Left kidney (tissue), 8 donors: ENCODE data around the gene KDELR1. TPM values are rescaled to one million over a fixed set of nuclear protein-coding genes. Genes with fewer than 3 reads are reported as not detected.

Source experiments
- DNase-seq: peaks from one replicate; pipeline ENCODE4 v3.0.0-alpha.2; 2013
- long read RNA-seq, 8 donors: transcript quantifications; one replicate each; lab custom pipeline, GENCODE V29; 2026
- polyA plus RNA-seq: library from polyadenylated mRNA; unstranded; fragments of 120-200 nt; gene quantifications from one replicate; pipeline ENCODE4 v1.2.1, GENCODE V29; 2013; ENCODE audit not compliant: insufficient read length

Gene KDELR1
- polyA plus RNA-seq: 227 TPM
- long read RNA-seq, donor 1, transcript KDELR1-201 (5 exons, 1,557 nt): major isoform, 137 of 165 reads
- long read RNA-seq, donor 1, partial matches to known transcripts: 22 of 165 reads
- long read RNA-seq, donor 1, other reads (novel, unspliced or antisense): 0 of 165 reads
- long read RNA-seq, donor 2, transcript KDELR1-203 (4 exons, 1,594 nt): minor isoform, 6 of 130 reads
- long read RNA-seq, donor 2, transcript KDELR1-201 (5 exons, 1,557 nt): major isoform, 105 of 130 reads
- long read RNA-seq, donor 2, partial matches to known transcripts: 16 of 130 reads
- long read RNA-seq, donor 2, other reads (novel, unspliced or antisense): 0 of 130 reads
- long read RNA-seq, donor 3, transcript KDELR1-201 (5 exons, 1,557 nt): major isoform, 90 of 100 reads
- long read RNA-seq, donor 3, transcript KDELR1-203 (4 exons, 1,594 nt): minor isoform, 5 of 100 reads
- long read RNA-seq, donor 3, partial matches to known transcripts: 0 of 100 reads
- long read RNA-seq, donor 3, other reads (novel, unspliced or antisense): 0 of 100 reads
- long read RNA-seq, donor 4, transcript KDELR1-201 (5 exons, 1,557 nt): major isoform, 6 of 31 reads
- long read RNA-seq, donor 4, partial matches to known transcripts: 25 of 31 reads
- long read RNA-seq, donor 4, other reads (novel, unspliced or antisense): 0 of 31 reads
- long read RNA-seq, donor 5, transcript KDELR1-203 (4 exons, 1,594 nt): minor isoform, 10 of 110 reads
- long read RNA-seq, donor 5, transcript KDELR1-201 (5 exons, 1,557 nt): major isoform, 90 of 110 reads
- long read RNA-seq, donor 5, partial matches to known transcripts: 9 of 110 reads
- long read RNA-seq, donor 5, other reads (novel, unspliced or antisense): 0 of 110 reads
- long read RNA-seq, donor 6, transcript KDELR1-201 (5 exons, 1,557 nt): major isoform, 112 of 144 reads
- long read RNA-seq, donor 6, partial matches to known transcripts: 27 of 144 reads
- long read RNA-seq, donor 6, other reads (novel, unspliced or antisense): 0 of 144 reads
- long read RNA-seq, donor 7, transcript KDELR1-203 (4 exons, 1,594 nt): minor isoform, 6 of 153 reads
- long read RNA-seq, donor 7, transcript KDELR1-201 (5 exons, 1,557 nt): major isoform, 129 of 153 reads
- long read RNA-seq, donor 7, partial matches to known transcripts: 17 of 153 reads
- long read RNA-seq, donor 7, other reads (novel, unspliced or antisense): 0 of 153 reads
- long read RNA-seq, donor 8, transcript KDELR1-201 (5 exons, 1,557 nt): major isoform, 46 of 48 reads
- long read RNA-seq, donor 8, partial matches to known transcripts: 0 of 48 reads
- long read RNA-seq, donor 8, other reads (novel, unspliced or antisense): 0 of 48 reads

- peak; percentile 66 for DNase-seq
Measured at GRCh38 chr19:48391100-48392005, at the start of gene KDELR1. Gene KDELR1 (minus strand): TSS chr19:48391551. CDS start chr19:48391358, 193 bp downstream.

- no peak for DNase-seq
Measured at GRCh38 chr19:48436586-48436985, 45.2 kb upstream of the KDELR1 start.

- DNase-seq: no peak
Measured at GRCh38 chr19:48433337-48433736, 42.0 kb upstream of the KDELR1 start.

- DNase-seq: no peak
Measured at GRCh38 chr19:48428670-48429069, 37.3 kb upstream of the KDELR1 start.

- no peak for DNase-seq
Measured at GRCh38 chr19:48424694-48425219, 33.4 kb upstream of the KDELR1 start.

- no peak for DNase-seq
Measured at GRCh38 chr19:48421548-48421947, 30.2 kb upstream of the KDELR1 start.

GRCh38 chr19:48419158-48419920, 28.0 kb upstream of the KDELR1 start:
- no peak for DNase-seq

GRCh38 chr19:48418317-48419064, 27.1 kb upstream of the KDELR1 start:
- DNase-seq: no peak

- DNase-seq: no peak
Measured at GRCh38 chr19:48417421-48417820, 26.1 kb upstream of the KDELR1 start.

GRCh38 chr19:48415806-48416221, 24.5 kb upstream of the KDELR1 start:
- DNase-seq: no peak

- no peak for DNase-seq
Measured at GRCh38 chr19:48415395-48415794, 24.0 kb upstream of the KDELR1 start.

- DNase-seq: no peak
Measured at GRCh38 chr19:48413879-48414587, 22.7 kb upstream of the KDELR1 start.

- DNase-seq: no peak
Measured at GRCh38 chr19:48405850-48406249, 14.5 kb upstream of the KDELR1 start.

- no peak for DNase-seq
Measured at GRCh38 chr19:48405010-48405659, 13.8 kb upstream of the KDELR1 start.

- no peak for DNase-seq
Measured at GRCh38 chr19:48403606-48404005, 12.3 kb upstream of the KDELR1 start.

- DNase-seq: no peak
Measured at GRCh38 chr19:48401287-48401686, 9.9 kb upstream of the KDELR1 start.

GRCh38 chr19:48400018-48400742, 8.8 kb upstream of the KDELR1 start:
- no peak for DNase-seq
